ENCODE results near the gene LIG3.

DNA sequence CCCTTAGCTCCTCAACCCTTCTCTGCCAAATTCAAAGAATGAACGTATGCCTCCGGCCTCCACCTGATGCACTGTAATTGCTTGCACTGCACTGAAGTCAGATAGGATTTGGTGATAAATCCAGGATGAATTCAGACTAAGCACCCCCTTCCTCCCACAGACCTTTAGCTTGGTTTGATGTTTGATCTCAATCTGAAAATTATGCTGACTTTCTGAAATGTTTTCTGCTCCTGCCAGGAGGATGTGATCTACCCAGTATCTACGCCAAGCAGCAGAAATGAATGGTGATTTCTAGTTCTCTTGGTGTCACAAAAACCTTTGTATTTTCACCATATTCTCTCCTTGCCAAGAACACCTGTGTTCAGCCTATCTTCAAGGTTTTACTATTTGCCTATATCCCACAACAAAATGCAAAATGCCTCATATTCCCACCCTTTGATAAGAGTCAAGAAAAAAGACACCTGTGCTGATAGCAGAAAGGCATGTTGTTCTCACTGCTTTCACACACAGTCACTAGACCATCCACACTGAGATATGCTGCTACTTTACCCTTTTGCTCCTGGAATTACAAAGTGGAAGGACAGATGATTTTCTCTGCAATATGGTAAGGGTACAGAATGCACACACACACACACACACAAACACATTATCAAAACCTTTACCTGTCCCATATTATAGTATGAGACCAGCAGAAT lies 68.5 kb downstream of the LIG3 start:
- TF ChIP-seq, protein P1, sequence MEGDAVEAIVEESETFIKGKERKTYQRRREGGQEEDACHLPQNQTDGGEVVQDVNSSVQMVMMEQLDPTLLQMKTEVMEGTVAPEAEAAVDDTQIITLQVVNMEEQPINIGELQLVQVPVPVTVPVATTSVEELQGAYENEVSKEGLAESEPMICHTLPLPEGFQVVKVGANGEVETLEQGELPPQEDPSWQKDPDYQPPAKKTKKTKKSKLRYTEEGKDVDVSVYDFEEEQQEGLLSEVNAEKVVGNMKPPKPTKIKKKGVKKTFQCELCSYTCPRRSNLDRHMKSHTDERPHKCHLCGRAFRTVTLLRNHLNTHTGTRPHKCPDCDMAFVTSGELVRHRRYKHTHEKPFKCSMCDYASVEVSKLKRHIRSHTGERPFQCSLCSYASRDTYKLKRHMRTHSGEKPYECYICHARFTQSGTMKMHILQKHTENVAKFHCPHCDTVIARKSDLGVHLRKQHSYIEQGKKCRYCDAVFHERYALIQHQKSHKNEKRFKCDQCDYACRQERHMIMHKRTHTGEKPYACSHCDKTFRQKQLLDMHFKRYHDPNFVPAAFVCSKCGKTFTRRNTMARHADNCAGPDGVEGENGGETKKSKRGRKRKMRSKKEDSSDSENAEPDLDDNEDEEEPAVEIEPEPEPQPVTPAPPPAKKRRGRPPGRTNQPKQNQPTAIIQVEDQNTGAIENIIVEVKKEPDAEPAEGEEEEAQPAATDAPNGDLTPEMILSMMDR (IDR thresholded peaks at IDR 0.05; ENCODE audit: low read depth, low read length, poor library complexity, severe bottlenecking) = no peak
- no peak for TF ChIP-seq EZH2phosphoT487 (IDR thresholded peaks at IDR 0.05; ENCODE audit: borderline replicate concordance, low read length)
